Measurements from ENCODE around the gene NFE2. TPM values are rescaled to one million over a fixed set of nuclear protein-coding genes. Genes with fewer than 3 reads are reported as not detected.

NFE2 gene
- polyA plus RNA-seq, 1 donor (not counting 4 experiments of a cell fraction or from before 2014, with no cell fraction given), result 0.25 TPM

GRCh38 chr12:54261815-54262402 is 38.9 kb downstream of the NFE2 start:
- FAIRE-seq, result no peak
- no peak for DNase-seq (ENCODE audit: low read depth, low spot score)

GRCh38 chr12:54259194-54260011 is 41.4 kb downstream of the NFE2 start:
- Histone ChIP-seq H3K79me2 (ENCODE audit: control insufficient read depth, insufficient read depth, low read length) (peaks cover 16% of the 10 kb centered on the region), H4K20me1 (ENCODE audit: control insufficient read depth, extremely low read depth, insufficient read depth, low read length) (no peaks in the 10 kb centered on the region), H3K27ac (ENCODE audit: control insufficient read depth, insufficient read depth, low read length) (peak overlapping the region; percentile 89), H3K4me3 (ENCODE audit: control insufficient read depth in 2 of 3, extremely low read depth in 1 of 3, insufficient read depth in 2 of 3, low read depth in 1 of 3, low read length in 3 of 3) (peak overlapping the region; percentile 1 to 26 (median 14)), H3K27me3 (ENCODE audit: control insufficient read depth, extremely low read depth, insufficient read depth, low read length) (no peaks in the 10 kb centered on the region), H3K4me1 (ENCODE audit: control insufficient read depth, extremely low read depth, insufficient read depth, low read length) (peaks cover 32% of the 10 kb centered on the region), H3K9me3 (ENCODE audit: control insufficient read depth, low read depth, low read length) (no peaks in the 10 kb centered on the region), H3K4me2 (ENCODE audit: control insufficient read depth, extremely low read depth, insufficient read depth, low read depth, low read length) (peak overlapping the region; percentile 89), H3K9ac (ENCODE audit: control insufficient read depth, extremely low read depth, insufficient read depth, low read length) (peak overlapping the region; percentile 72), H2AFZ (ENCODE audit: control insufficient read depth, low read length) (peak overlapping the region; percentile 55), H3K9me1 (ENCODE audit: control insufficient read depth, extremely low read depth, insufficient read depth, low read length) (no peaks in the 10 kb centered on the region), H3K36me3 (ENCODE audit: control insufficient read depth in 2 of 2, extremely low read depth in 1 of 2, insufficient read depth in 2 of 2, low read length in 2 of 2) (peaks cover 10 to 13% of the 10 kb centered on the region in 2 experiments)
- DNase-seq (ENCODE audit: low read depth, low spot score) (no peak), FAIRE-seq (no peak)
- dilution Hi-C loops (cut with MboI; ENCODE audit: extremely low pct_ligation_motif_present, low sequenced_read_pairs), result no loop called here
- no peak for TF ChIP-seq CTCF (optimal IDR thresholded peaks at IDR 0.05 in 1 of 3, IDR thresholded peaks at IDR 0.05 in 1 of 3, conservative IDR thresholded peaks at IDR 0.05 in 1 of 3; ENCODE audit: extremely low read depth in 1 of 3, insufficient read depth in 2 of 3, low read length in 3 of 3)
- TF ChIP-seq EZH2 (IDR thresholded peaks at IDR 0.05; ENCODE audit: low read length), result no peak

More at GRCh38 chr12:54261815-54262402, 38.9 kb downstream of the NFE2 start:
- H3K9me1 ChIP-seq (ENCODE audit: control insufficient read depth, extremely low read depth, insufficient read depth, low read length), result no peaks in the 10 kb centered on the region
- peaks cover 4 to 6% of the 10 kb centered on the region in 2 experiments for H3K36me3 ChIP-seq (ENCODE audit: control insufficient read depth in 2 of 2, extremely low read depth in 1 of 2, insufficient read depth in 2 of 2, low read length in 2 of 2)
- H3K27me3 ChIP-seq (ENCODE audit: control insufficient read depth, extremely low read depth, insufficient read depth, low read length), result no peaks in the 10 kb centered on the region
- H3K4me3 ChIP-seq (ENCODE audit: control insufficient read depth in 2 of 3, extremely low read depth in 1 of 3, insufficient read depth in 2 of 3, low read depth in 1 of 3, low read length in 3 of 3), result no peak overlapping the region
- H3K9me3 ChIP-seq (ENCODE audit: control insufficient read depth, low read depth, low read length), result no peaks in the 10 kb centered on the region
- no peak overlapping the region for H3K27ac ChIP-seq (ENCODE audit: control insufficient read depth, insufficient read depth, low read length)
- H3K79me2 ChIP-seq (ENCODE audit: control insufficient read depth, insufficient read depth, low read length), result peaks cover 16% of the 10 kb centered on the region
- H4K20me1 ChIP-seq (ENCODE audit: control insufficient read depth, extremely low read depth, insufficient read depth, low read length), result no peaks in the 10 kb centered on the region
- H3K9ac ChIP-seq (ENCODE audit: control insufficient read depth, extremely low read depth, insufficient read depth, low read length), result no peak overlapping the region
- H3K4me1 ChIP-seq (ENCODE audit: control insufficient read depth, extremely low read depth, insufficient read depth, low read length), result peaks cover 32% of the 10 kb centered on the region
- no peak overlapping the region for H3K4me2 ChIP-seq (ENCODE audit: control insufficient read depth, extremely low read depth, insufficient read depth, low read depth, low read length)
- dilution Hi-C loops (cut with MboI; ENCODE audit: extremely low pct_ligation_motif_present, low sequenced_read_pairs), result no loop called here
- H2AFZ ChIP-seq (ENCODE audit: control insufficient read depth, low read length), result no peak overlapping the region
- TF ChIP-seq EZH2 (IDR thresholded peaks at IDR 0.05; ENCODE audit: low read length) (no peak), CTCF (optimal IDR thresholded peaks at IDR 0.05 in 1 of 3, IDR thresholded peaks at IDR 0.05 in 1 of 3, conservative IDR thresholded peaks at IDR 0.05 in 1 of 3; ENCODE audit: extremely low read depth in 1 of 3, insufficient read depth in 2 of 3, low read length in 3 of 3) (no peak)

Measured in keratinocyte (primary cell).